ENCODE measurements around the gene ITGA5. TPM values are rescaled to one million over a fixed set of nuclear protein-coding genes. Genes with fewer than 3 reads are reported as not detected.

Gene ITGA5
- total and polyA plus RNA-seq, 9 of the 15 experiments (the other 6 are each of a cell fraction or from before 2014, with no cell fraction given), result 9.1 to 82.1 (median 47.4) TPM

GRCh38 chr12:54352891-54353874 is 65.9 kb downstream of the ITGA5 start (continued):
- no peak for TF ChIP-seq VEZF1 (CRISPR knock-in tag; IDR thresholded peaks at IDR 0.05)
- no peak for TF ChIP-seq NCOA2 (IDR thresholded peaks at IDR 0.05; ENCODE audit: partially characterized antibody in 2 of 2)
- TF ChIP-seq MEF2A (IDR thresholded peaks at IDR 0.05; ENCODE audit: control insufficient read depth, low read depth, low read length), result no peak
- TF ChIP-seq ZEB2 (IDR thresholded peaks at IDR 0.05), result no peak
- no peak for TF ChIP-seq CREB3L1 (IDR thresholded peaks at IDR 0.05; ENCODE audit: borderline replicate concordance, low read depth)
- TF ChIP-seq PRDM10 (IDR thresholded peaks at IDR 0.05; ENCODE audit: partially characterized antibody), result peak; percentile 65
- TF ChIP-seq HLTF (IDR thresholded peaks at IDR 0.05), result no peak
- TF ChIP-seq CTCF (IDR thresholded peaks at IDR 0.05 in 2 of 3, conservative IDR thresholded peaks at IDR 0.05 in 1 of 3; ENCODE audit: insufficient read depth in 2 of 3, low read depth in 1 of 3, low read length in 3 of 3), result no peak
- no peak for TF ChIP-seq ELK3 (CRISPR knock-in tag; IDR thresholded peaks at IDR 0.05)
- no peak for TF ChIP-seq GTF2F1 (IDR thresholded peaks at IDR 0.05; ENCODE audit: low read depth, low read length)
- TF ChIP-seq GATAD2B (IDR thresholded peaks at IDR 0.05; ENCODE audit: borderline replicate concordance), result no peak
- no peak for TF ChIP-seq SP1 (CRISPR knock-in tag; IDR thresholded peaks at IDR 0.05)
